A549 (cell line): Measurements from ENCODE around the gene SPTBN4.

Experiments used
- CBX8 ChIP-seq: fragments of 200-600 bp; sonication (generic); IDR thresholded peaks from 2 replicates; pipeline ENCODE4 v1.6.1; 2016
- CEBPB ChIP-seq, 2 experiments: fragments of >200 bp in 1 of 2; sonication (Bioruptor Twin) in 1 of 2; formaldehyde crosslinking in 1 of 2; IDR thresholded peaks; 2 replicates each; pipeline ENCODE4 v1.6.1; 2012 to 2016
- EHMT2 ChIP-seq: fragments of 200-600 bp; sonication (generic); IDR thresholded peaks from 2 replicates; pipeline ENCODE4 v1.6.1; 2016; ENCODE audit warnings: antibody characterized with exemption, low read depth, mild to moderate bottlenecking, moderate library complexity
- HDAC2 ChIP-seq: fragments of 200-600 bp; sonication (generic); IDR thresholded peaks from 2 replicates; pipeline ENCODE4 v1.6.1; 2016
- JUN ChIP-seq, 2 experiments: fragments of >200 bp; sonication (Bioruptor Twin); formaldehyde crosslinking; IDR thresholded peaks; 2 replicates in 1 of 2; 3 replicates in 1 of 2; pipeline ENCODE4 v1.6.1; 2016 to 2017
- KDM1A ChIP-seq: fragments of 200-600 bp; sonication (generic); IDR thresholded peaks from 2 replicates; pipeline ENCODE4 v1.6.1; 2016; ENCODE audit warnings: low read depth, mild to moderate bottlenecking
- MAFK ChIP-seq: fragments of 450-650 bp; IDR thresholded peaks from 2 replicates; pipeline ENCODE4 v1.6.1; 2014; ENCODE audit not compliant: partially characterized antibody
- POLR2A ChIP-seq: IDR thresholded peaks from 2 replicates; pipeline ENCODE4 v1.6.1; 2012; ENCODE audit warnings: mild to moderate bottlenecking, low read length
- ZSCAN20 ChIP-seq: fragments of 250-450 bp; sonication (Bioruptor Pico); IDR thresholded peaks from 2 replicates; pipeline ENCODE4 v1.8.0; 2022; ENCODE audit warnings: mild to moderate bottlenecking, moderate library complexity
- TF ChIP-seq, protein P1 (sequence below): IDR thresholded peaks from 2 replicates; pipeline ENCODE4 v1.6.1; 2012
- TF ChIP-seq, protein P2 (sequence below): fragments of 200-600 bp; sonication (generic); IDR thresholded peaks from 2 replicates; pipeline ENCODE4 v1.6.1; 2016; ENCODE audit warnings: antibody characterized with exemption, mild to moderate bottlenecking, moderate library complexity
- TF ChIP-seq, protein P3 (sequence below): fragments of 250-450 bp; sonication (Bioruptor Pico); IDR thresholded peaks from 2 replicates; pipeline ENCODE4 v1.5.0; 2021; ENCODE audit warnings: mild to moderate bottlenecking, moderate library complexity, borderline replicate concordance
- TF ChIP-seq, protein P4 (sequence below): fragments of >200 bp; sonication (Bioruptor Twin); formaldehyde crosslinking; IDR thresholded peaks from 3 replicates; pipeline ENCODE4 v1.5.1; 2016

DNA sequence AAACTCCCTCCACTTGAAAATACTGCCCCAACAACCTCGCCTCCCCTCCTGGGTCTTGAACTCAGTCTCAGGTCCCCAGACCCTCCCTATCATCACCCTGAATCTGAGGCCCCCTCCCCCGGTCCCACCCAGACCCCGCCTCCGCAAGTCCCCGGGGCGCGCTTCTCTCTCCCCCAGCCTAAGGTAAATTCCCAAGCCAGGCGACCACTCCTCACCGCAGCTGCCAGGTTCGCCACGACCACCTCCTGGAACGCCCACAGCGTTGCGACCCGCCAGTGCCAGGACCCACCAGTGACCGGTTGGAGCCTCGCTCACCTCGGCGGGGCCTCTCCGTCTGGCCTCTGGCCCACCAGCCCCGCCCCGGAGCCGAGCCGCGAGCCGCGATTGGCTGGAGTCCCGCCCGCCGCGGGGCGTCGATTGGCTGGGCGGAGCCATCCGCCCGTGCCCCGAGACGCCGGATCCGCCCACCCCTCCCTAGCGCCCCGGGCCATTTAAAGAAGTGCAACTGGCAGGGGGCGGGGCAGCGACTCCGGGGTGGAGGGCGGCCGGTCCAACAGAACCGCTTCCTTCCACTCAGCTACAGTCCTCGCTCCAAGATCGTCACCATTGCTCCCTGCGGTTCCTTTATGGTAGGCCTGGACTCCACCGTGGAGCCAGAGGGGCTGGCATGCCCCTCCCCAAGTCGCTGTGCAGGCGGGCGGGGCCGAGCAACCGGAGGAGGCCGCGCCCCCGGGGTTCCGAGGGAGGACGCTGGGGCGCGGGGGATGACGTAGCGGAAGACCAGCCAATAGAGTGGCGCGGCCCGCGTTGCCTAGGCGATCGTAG lies 22.6 kb upstream of the SPTBN4 start, which contains the start of gene SERTAD3:
- TF ChIP-seq JUN (IDR thresholded peaks at IDR 0.05) (peak in 1 of 2 experiments; percentile 81; a peak in 3 of 5 replicates), EHMT2 (no peak), CEBPB (IDR thresholded peaks at IDR 0.05) (no peak), HDAC2 (no peak), MAFK (no peak), POLR2A (peak; percentile 97), ZSCAN20 (CRISPR knock-in tag) (no peak), CBX8 (no peak), KDM1A (no peak)
- TF ChIP-seq, protein P1, sequence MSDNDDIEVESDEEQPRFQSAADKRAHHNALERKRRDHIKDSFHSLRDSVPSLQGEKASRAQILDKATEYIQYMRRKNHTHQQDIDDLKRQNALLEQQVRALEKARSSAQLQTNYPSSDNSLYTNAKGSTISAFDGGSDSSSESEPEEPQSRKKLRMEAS, result peak; percentile 68
- TF ChIP-seq, protein P2, sequence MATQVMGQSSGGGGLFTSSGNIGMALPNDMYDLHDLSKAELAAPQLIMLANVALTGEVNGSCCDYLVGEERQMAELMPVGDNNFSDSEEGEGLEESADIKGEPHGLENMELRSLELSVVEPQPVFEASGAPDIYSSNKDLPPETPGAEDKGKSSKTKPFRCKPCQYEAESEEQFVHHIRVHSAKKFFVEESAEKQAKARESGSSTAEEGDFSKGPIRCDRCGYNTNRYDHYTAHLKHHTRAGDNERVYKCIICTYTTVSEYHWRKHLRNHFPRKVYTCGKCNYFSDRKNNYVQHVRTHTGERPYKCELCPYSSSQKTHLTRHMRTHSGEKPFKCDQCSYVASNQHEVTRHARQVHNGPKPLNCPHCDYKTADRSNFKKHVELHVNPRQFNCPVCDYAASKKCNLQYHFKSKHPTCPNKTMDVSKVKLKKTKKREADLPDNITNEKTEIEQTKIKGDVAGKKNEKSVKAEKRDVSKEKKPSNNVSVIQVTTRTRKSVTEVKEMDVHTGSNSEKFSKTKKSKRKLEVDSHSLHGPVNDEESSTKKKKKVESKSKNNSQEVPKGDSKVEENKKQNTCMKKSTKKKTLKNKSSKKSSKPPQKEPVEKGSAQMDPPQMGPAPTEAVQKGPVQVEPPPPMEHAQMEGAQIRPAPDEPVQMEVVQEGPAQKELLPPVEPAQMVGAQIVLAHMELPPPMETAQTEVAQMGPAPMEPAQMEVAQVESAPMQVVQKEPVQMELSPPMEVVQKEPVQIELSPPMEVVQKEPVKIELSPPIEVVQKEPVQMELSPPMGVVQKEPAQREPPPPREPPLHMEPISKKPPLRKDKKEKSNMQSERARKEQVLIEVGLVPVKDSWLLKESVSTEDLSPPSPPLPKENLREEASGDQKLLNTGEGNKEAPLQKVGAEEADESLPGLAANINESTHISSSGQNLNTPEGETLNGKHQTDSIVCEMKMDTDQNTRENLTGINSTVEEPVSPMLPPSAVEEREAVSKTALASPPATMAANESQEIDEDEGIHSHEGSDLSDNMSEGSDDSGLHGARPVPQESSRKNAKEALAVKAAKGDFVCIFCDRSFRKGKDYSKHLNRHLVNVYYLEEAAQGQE, result no peak
- TF ChIP-seq, protein P3, sequence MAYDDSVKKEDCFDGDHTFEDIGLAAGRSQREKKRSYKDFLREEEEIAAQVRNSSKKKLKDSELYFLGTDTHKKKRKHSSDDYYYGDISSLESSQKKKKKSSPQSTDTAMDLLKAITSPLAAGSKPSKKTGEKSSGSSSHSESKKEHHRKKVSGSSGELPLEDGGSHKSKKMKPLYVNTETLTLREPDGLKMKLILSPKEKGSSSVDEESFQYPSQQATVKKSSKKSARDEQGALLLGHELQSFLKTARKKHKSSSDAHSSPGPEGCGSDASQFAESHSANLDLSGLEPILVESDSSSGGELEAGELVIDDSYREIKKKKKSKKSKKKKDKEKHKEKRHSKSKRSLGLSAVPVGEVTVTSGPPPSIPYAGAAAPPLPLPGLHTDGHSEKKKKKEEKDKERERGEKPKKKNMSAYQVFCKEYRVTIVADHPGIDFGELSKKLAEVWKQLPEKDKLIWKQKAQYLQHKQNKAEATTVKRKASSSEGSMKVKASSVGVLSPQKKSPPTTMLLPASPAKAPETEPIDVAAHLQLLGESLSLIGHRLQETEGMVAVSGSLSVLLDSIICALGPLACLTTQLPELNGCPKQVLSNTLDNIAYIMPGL, result no peak
- TF ChIP-seq, protein P4, sequence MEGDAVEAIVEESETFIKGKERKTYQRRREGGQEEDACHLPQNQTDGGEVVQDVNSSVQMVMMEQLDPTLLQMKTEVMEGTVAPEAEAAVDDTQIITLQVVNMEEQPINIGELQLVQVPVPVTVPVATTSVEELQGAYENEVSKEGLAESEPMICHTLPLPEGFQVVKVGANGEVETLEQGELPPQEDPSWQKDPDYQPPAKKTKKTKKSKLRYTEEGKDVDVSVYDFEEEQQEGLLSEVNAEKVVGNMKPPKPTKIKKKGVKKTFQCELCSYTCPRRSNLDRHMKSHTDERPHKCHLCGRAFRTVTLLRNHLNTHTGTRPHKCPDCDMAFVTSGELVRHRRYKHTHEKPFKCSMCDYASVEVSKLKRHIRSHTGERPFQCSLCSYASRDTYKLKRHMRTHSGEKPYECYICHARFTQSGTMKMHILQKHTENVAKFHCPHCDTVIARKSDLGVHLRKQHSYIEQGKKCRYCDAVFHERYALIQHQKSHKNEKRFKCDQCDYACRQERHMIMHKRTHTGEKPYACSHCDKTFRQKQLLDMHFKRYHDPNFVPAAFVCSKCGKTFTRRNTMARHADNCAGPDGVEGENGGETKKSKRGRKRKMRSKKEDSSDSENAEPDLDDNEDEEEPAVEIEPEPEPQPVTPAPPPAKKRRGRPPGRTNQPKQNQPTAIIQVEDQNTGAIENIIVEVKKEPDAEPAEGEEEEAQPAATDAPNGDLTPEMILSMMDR, result no peak
